ENCODE measurements around the gene HES7. TPM values are rescaled to one million over a fixed set of nuclear protein-coding genes. Genes with fewer than 3 reads are reported as not detected.
A peak's percentile ranks its signal among the peaks of the same experiment; 100 is the strongest.

The HES7 gene
- total RNA-seq, 4 donors from 2014 or later, result 2.1 TPM; not detected in 3

DNA sequence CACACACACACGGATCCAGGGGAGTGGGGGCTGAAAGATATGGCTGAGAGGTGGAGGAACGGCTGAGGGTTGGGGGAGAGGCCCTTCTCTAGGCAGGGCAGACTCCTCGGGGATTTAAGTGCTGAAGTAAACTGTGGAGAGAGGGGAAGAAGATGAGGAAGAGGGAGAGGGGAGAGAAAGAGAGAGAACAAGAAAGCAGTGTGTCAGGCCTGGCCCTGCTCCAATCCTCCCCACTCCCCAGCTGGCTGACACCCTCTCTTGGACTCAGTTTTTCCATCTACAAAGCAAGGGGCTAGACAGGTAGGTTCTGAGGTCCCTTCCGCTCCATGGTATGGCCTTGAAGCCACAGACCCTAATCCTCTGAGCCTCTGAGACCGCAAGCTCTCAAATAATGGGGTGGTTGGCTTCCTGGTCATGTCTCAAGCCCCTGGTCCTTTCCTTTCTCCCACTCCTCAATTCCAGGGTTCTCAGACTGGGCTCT, 36.9 kb upstream of the HES7 start:
- Histone ChIP-seq H3K27me3 (no peaks in the 10 kb centered on the region), H3K4me1 (peaks cover 0 to 69% (median 43%) of the 10 kb centered on the region in 4 donors), H3K4me3 (peak overlapping the region in 1 of 4 donors; percentile 75), H3K36me3 (peaks cover 0 to 24% (median 3%) of the 10 kb centered on the region in 3 donors), H3K9me3 (no peaks in the 10 kb centered on the region), H3K27ac (peak overlapping the region; percentile 98 to 100 (median 100))
- no peak for TF ChIP-seq EP300 (IDR thresholded peaks at IDR 0.05)
- TF ChIP-seq, protein P1, sequence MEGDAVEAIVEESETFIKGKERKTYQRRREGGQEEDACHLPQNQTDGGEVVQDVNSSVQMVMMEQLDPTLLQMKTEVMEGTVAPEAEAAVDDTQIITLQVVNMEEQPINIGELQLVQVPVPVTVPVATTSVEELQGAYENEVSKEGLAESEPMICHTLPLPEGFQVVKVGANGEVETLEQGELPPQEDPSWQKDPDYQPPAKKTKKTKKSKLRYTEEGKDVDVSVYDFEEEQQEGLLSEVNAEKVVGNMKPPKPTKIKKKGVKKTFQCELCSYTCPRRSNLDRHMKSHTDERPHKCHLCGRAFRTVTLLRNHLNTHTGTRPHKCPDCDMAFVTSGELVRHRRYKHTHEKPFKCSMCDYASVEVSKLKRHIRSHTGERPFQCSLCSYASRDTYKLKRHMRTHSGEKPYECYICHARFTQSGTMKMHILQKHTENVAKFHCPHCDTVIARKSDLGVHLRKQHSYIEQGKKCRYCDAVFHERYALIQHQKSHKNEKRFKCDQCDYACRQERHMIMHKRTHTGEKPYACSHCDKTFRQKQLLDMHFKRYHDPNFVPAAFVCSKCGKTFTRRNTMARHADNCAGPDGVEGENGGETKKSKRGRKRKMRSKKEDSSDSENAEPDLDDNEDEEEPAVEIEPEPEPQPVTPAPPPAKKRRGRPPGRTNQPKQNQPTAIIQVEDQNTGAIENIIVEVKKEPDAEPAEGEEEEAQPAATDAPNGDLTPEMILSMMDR (IDR thresholded peaks at IDR 0.05), result no peak
- TF ChIP-seq POLR2A (IDR thresholded peaks at IDR 0.05), result no peak
- 42 to 44% methylated on average over 5 of the region's 5 CpGs for WGBS, 2 donors
- DNase-seq (ENCODE audit: low spot score in 2 of 2), result no peak

DNA sequence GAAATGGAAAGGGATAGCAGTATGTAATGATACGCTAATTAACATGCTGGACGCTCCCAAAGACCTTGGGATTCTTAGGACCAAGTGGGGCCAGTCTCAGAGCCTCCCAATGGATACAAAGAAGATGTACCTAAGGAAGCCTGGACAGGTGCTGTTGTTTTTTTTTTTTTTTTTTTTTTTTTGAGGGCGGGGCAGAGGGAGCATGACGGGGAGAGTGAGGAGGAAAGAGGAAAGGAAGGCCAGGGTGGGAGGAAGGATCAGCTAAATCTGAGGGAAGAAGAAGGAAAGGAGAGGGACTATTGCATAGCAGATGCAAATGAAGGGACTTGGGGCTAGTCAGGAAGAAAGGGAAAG, 36.3 kb upstream of the HES7 start:
- H3K4me1 ChIP-seq, result peaks cover 0 to 69% (median 43%) of the 10 kb centered on the region in 4 donors
- no peak for DNase-seq (ENCODE audit: low spot score in 2 of 2)
- 53 to 57% methylated on average over 4 of the region's 4 CpGs for WGBS, 2 donors
- H3K27ac ChIP-seq, result peak overlapping the region; percentile 98 to 100 (median 100)
- no peaks in the 10 kb centered on the region for H3K27me3 ChIP-seq
- no peak for TF ChIP-seq POLR2A (IDR thresholded peaks at IDR 0.05)
- TF ChIP-seq, protein P1 (IDR thresholded peaks at IDR 0.05), result no peak
- H3K9me3 ChIP-seq, result no peaks in the 10 kb centered on the region
- no peak overlapping the region for H3K4me3 ChIP-seq
- H3K36me3 ChIP-seq, result peaks cover 0 to 24% (median 3%) of the 10 kb centered on the region in 3 donors

DNA sequence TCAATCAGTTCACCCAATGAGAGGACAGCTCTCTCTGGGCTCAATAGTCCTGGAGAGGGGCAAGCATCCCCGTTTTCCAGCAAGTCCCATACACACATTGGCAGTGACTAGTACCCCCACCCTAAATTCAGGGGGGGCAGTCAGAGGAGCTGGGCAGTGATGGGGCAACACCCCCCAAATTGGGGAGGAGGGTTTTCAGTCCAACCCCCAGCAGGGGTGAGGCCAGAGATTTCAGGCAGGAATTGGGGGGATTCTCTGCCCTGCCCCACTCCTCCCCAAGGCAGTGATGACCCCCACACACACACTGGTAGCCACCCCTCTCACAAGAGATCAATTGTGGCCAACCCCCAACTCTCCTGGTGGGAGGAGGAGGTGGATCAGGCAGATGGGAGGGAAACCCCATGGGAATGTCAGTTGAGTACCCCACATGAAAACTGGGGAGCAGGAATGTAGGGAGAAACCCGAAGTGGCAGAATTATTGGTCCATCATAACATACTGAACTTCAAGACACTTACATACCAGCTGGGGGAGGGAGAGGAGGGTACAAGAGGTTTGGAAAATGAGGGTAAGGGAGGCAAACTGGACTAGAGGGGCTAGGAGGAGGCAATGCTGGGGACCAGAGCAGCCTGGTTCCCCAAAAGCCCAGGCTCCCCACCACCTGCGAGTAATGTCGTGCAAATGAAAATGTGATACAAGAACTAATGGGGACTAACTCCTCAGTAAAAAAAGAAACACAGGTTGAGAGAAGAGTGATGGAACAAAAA, 35.7 kb upstream of the HES7 start:
- 61 to 67% methylated on average over 4 of the region's 4 CpGs for WGBS, 2 donors
- Histone ChIP-seq H3K36me3 (peaks cover 0 to 24% (median 3%) of the 10 kb centered on the region in 3 donors), H3K27ac (peak overlapping the region; percentile 98 to 100 (median 100)), H3K9me3 (no peaks in the 10 kb centered on the region), H3K27me3 (no peaks in the 10 kb centered on the region), H3K4me1 (peaks cover 0 to 65% (median 42%) of the 10 kb centered on the region in 4 donors), H3K4me3 (no peak overlapping the region)
- TF ChIP-seq EP300 (IDR thresholded peaks at IDR 0.05) (no peak), POLR2A (IDR thresholded peaks at IDR 0.05) (no peak)
- TF ChIP-seq, protein P1 (IDR thresholded peaks at IDR 0.05), result no peak
- no peak for DNase-seq (ENCODE audit: low spot score in 2 of 2)

DNA sequence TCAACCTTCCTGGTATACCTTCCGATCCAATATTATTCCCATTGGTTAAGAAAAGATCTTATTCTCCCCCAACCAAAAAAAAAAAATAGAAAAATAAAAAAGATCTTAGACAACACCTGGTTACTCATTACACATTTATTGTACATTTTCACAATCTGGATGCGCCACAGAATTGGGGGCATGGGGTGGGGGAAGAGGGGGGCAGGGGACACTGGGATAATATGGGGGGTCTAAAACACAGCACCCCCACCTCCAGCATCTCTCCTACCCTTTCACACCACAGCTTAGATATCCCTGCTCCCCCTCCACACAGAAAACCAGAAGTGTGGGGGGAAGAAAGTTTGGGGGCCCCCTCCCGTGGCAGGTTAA, 35.1 kb upstream of the HES7 start:
- no peak overlapping the region for H3K4me3 ChIP-seq
- TF ChIP-seq POLR2A (IDR thresholded peaks at IDR 0.05) (no peak), EP300 (IDR thresholded peaks at IDR 0.05) (no peak)
- TF ChIP-seq, protein P1 (IDR thresholded peaks at IDR 0.05), result no peak
- 52 to 56% methylated on average over 3 of the region's 3 CpGs for WGBS, 2 donors
- peak overlapping the region; percentile 98 to 100 (median 100) for H3K27ac ChIP-seq
- H3K36me3 ChIP-seq, result peaks cover 0 to 24% (median 3%) of the 10 kb centered on the region in 3 donors
- H3K9me3 ChIP-seq, result no peaks in the 10 kb centered on the region
- DNase-seq (ENCODE audit: low spot score in 2 of 2), result no peak
- peaks cover 0 to 58% (median 38%) of the 10 kb centered on the region in 4 donors for H3K4me1 ChIP-seq
- H3K27me3 ChIP-seq, result no peaks in the 10 kb centered on the region
